IMR-90 (cell line): ENCODE measurements around the gene TPM4. TPM values are rescaled to one million over a fixed set of nuclear protein-coding genes. Genes with fewer than 3 reads are reported as not detected.

Experiments used
- ATAC-seq: fragments of 200-7000 bp; cut with Tn5 transposase; 2 replicates; pipeline ENCODE4 v1.9.1; 2020; ENCODE audit warnings: low read depth, mild to moderate bottlenecking, moderate library complexity
- BruUV-seq: library from RNA; stranded (reverse); fragments of 400-500 nt; replicated peaks from 2 replicates; lab custom pipeline; 2021; lab: Mats Ljungman, UMichigan
- CTCF ChIA-PET: fragments of 300-600 bp; formaldehyde crosslinking; extraction: SDS; loops from one replicate; lab custom pipeline; 2021; ENCODE audit warnings: antibody characterized with exemption; lab: Yijun Ruan, JAX
- POLR2A ChIA-PET: fragments of 300-600 bp; sonication (Branson Sonifier 250); formaldehyde crosslinking; loops from one replicate; lab custom pipeline; 2022; ENCODE audit warnings: antibody characterized with exemption; ENCODE audit not compliant: unreplicated experiment; lab: Charles Lee
- DNase-seq: peaks from one replicate; pipeline ENCODE4 v3.0.0; 2013
- H2AFZ ChIP-seq: replicated peaks from 2 replicates; pipeline ENCODE3; 2013; ENCODE audit warnings: low read length, mild to moderate bottlenecking; ENCODE audit not compliant: poor library complexity
- H2AK5ac ChIP-seq: 2 replicates; pipeline ENCODE4 v1.6.1; 2013; ENCODE audit warnings: low read depth, low read length, inconsistent platforms
- H2AK9ac ChIP-seq: replicated peaks from 2 replicates; pipeline ENCODE3; 2013; ENCODE audit warnings: mild to moderate bottlenecking, low read depth, low read length, moderate library complexity; ENCODE audit not compliant: poor library complexity
- H2BK120ac ChIP-seq: 2 replicates; pipeline ENCODE4 v1.6.1; 2013; ENCODE audit warnings: low read depth, low read length, inconsistent platforms
- H2BK15ac ChIP-seq: 3 replicates; pipeline ENCODE4 v1.6.1; 2013; ENCODE audit warnings: low read depth, low read length, inconsistent platforms
- H2BK20ac ChIP-seq: 2 replicates; pipeline ENCODE4 v1.6.1; 2013; ENCODE audit warnings: low read depth, mild to moderate bottlenecking, inconsistent platforms, low read length, moderate library complexity
- H2BK5ac ChIP-seq: 2 replicates; pipeline ENCODE4 v1.6.1; 2013; ENCODE audit warnings: mild to moderate bottlenecking, low read depth, low read length, inconsistent platforms; ENCODE audit not compliant: poor library complexity, severe bottlenecking
- H3K14ac ChIP-seq: replicated peaks from 2 replicates; pipeline ENCODE4 v1.6.1; 2013; ENCODE audit warnings: low read depth, low read length, inconsistent platforms
- H3K18ac ChIP-seq: 2 replicates; pipeline ENCODE4 v1.6.1; 2013; ENCODE audit warnings: low read depth, low read length, control low read depth
- H3K23ac ChIP-seq: 2 replicates; pipeline ENCODE4 v1.6.1; 2013; ENCODE audit warnings: low read depth, low read length, inconsistent platforms
- H3K27ac ChIP-seq: 2 replicates; pipeline ENCODE4 v1.5.1; 2013; ENCODE audit warnings: mild to moderate bottlenecking, control low read depth, low read length; ENCODE audit not compliant: insufficient read depth
- H3K27me3 ChIP-seq: 2 replicates; pipeline ENCODE4 v1.6.1; 2013; ENCODE audit warnings: low read length; ENCODE audit not compliant: control insufficient read depth, insufficient read depth
- H3K36me3 ChIP-seq: 2 replicates; pipeline ENCODE4 v1.6.1; 2013; ENCODE audit warnings: low read length, mixed read lengths; ENCODE audit not compliant: control insufficient read depth, insufficient read depth
- H3K4ac ChIP-seq: 2 replicates; pipeline ENCODE4 v1.6.1; 2013; ENCODE audit warnings: low read depth, low read length, inconsistent platforms
- H3K4me1 ChIP-seq: 2 replicates; pipeline ENCODE4 v1.6.1; 2013; ENCODE audit warnings: low read length, mixed read lengths; ENCODE audit not compliant: control insufficient read depth, insufficient read depth
- H3K4me2 ChIP-seq: 2 replicates; pipeline ENCODE4 v1.6.1; 2013; ENCODE audit warnings: low read depth, mild to moderate bottlenecking, control low read depth, low read length, moderate library complexity
- H3K4me3 ChIP-seq: 2 replicates; pipeline ENCODE4 v1.5.1; 2013; ENCODE audit warnings: low read depth, mild to moderate bottlenecking, control low read depth, low read length, moderate library complexity; ENCODE audit not compliant: insufficient read depth
- H3K56ac ChIP-seq: 2 replicates; pipeline ENCODE4 v1.6.1; 2013; ENCODE audit warnings: low read length, inconsistent platforms; ENCODE audit not compliant: insufficient read depth; ENCODE audit errors: extremely low read depth
- H3K79me1 ChIP-seq, 2 experiments: 2 replicates each; pipeline ENCODE4 v1.6.1; 2013; ENCODE audit warnings: low read length in 2 of 2, inconsistent platforms in 1 of 2, low read depth in 1 of 2
- H3K9ac ChIP-seq: 2 replicates; pipeline ENCODE4 v1.6.1; 2013; ENCODE audit warnings: low read depth, low read length, control low read depth
- H3K9me1 ChIP-seq: 2 replicates; pipeline ENCODE4 v1.6.1; 2013; ENCODE audit warnings: low read length, inconsistent platforms; ENCODE audit not compliant: insufficient read depth
- H3K9me3 ChIP-seq: 2 replicates; pipeline ENCODE4 v1.6.1; 2013; ENCODE audit warnings: low read length; ENCODE audit not compliant: control insufficient read depth, insufficient read depth
- H4K20me1 ChIP-seq: 2 replicates; pipeline ENCODE4 v1.6.1; 2013; ENCODE audit warnings: low read length, inconsistent platforms; ENCODE audit not compliant: insufficient read depth
- H4K5ac ChIP-seq: 2 replicates; pipeline ENCODE4 v1.6.1; 2013; ENCODE audit warnings: mild to moderate bottlenecking, low read depth, low read length, control low read depth
- H4K8ac ChIP-seq, 2 experiments: 2 replicates each; pipeline ENCODE4 v1.6.1; 2013; ENCODE audit warnings: low read depth in 2 of 2, low read length in 2 of 2, control low read depth in 1 of 2, inconsistent platforms in 1 of 2
- H4K91ac ChIP-seq: 2 replicates; pipeline ENCODE4 v1.6.1; 2013; ENCODE audit warnings: low read depth, low read length, inconsistent platforms; ENCODE audit not compliant: insufficient read depth
- BHLHE40 ChIP-seq: fragments of 150-350 bp; IDR thresholded peaks from 2 replicates; pipeline ENCODE4 v1.6.1; 2016; ENCODE audit warnings: mild to moderate bottlenecking, low read depth, low read length
- CEBPB ChIP-seq: IDR thresholded peaks from 2 replicates; pipeline ENCODE4 v1.6.1; 2012; ENCODE audit warnings: low read depth, low read length, improper control_type of control experiment
- CHD1 ChIP-seq: IDR thresholded peaks from 2 replicates; pipeline ENCODE4 v1.6.1; 2012; ENCODE audit warnings: low read depth, low read length, improper control_type of control experiment
- FOS ChIP-seq: fragments of 150-350 bp; IDR thresholded peaks from 2 replicates; pipeline ENCODE4 v1.6.1; 2016; ENCODE audit warnings: low read depth, low read length
- MAFK ChIP-seq: IDR thresholded peaks from 2 replicates; pipeline ENCODE4 v1.6.1; 2012; ENCODE audit warnings: low read depth, low read length, improper control_type of control experiment
- MAZ ChIP-seq: IDR thresholded peaks from 2 replicates; pipeline ENCODE4 v1.6.1; 2012; ENCODE audit warnings: low read depth, mild to moderate bottlenecking, low read length, improper control_type of control experiment, moderate library complexity, borderline replicate concordance
- MXI1 ChIP-seq: IDR thresholded peaks from 2 replicates; pipeline ENCODE4 v1.6.1; 2012; ENCODE audit warnings: low read depth, mild to moderate bottlenecking, low read length, moderate library complexity, borderline replicate concordance
- NFE2L2 ChIP-seq: fragments of 150-350 bp; IDR thresholded peaks from 2 replicates; pipeline ENCODE4 v1.6.1; 2016; ENCODE audit warnings: low read depth, mild to moderate bottlenecking, low read length
- POLR2A ChIP-seq: IDR thresholded peaks from 2 replicates; pipeline ENCODE4 v1.6.1; 2012; ENCODE audit warnings: mild to moderate bottlenecking, low read depth, low read length
- RAD21 ChIP-seq: IDR thresholded peaks from 2 replicates; pipeline ENCODE4 v1.6.1; 2012; ENCODE audit warnings: low read length, improper control_type of control experiment
- RCOR1 ChIP-seq: IDR thresholded peaks from 2 replicates; pipeline ENCODE4 v1.6.1; 2012; ENCODE audit warnings: mild to moderate bottlenecking, low read length, improper control_type of control experiment; ENCODE audit not compliant: insufficient replicate concordance
- RFX5 ChIP-seq: IDR thresholded peaks from 2 replicates; pipeline ENCODE4 v1.8.0; 2012; ENCODE audit warnings: low read depth, mild to moderate bottlenecking, low read length, moderate library complexity
- WGBS, 2 experiments: methylation state at CpG; one replicate each; pipeline versions ENCODE4 v1.1.5 to v1.1.7; 2013; ENCODE audit warnings: missing lambda C conversion rate in 2 of 2; ENCODE audit not compliant: insufficient read length in 1 of 2; ENCODE audit errors: extremely low coverage in 2 of 2; 5-methylcytosine and 5-hydroxymethylcytosine counted together
- dilution Hi-C: fragments of 300-500 bp; cut with HindIII; formaldehyde crosslinking; loops from one replicate; pipeline ENCODE4 v1.14.3; 2018; ENCODE audit warnings: low sequenced_read_pairs; ENCODE audit not compliant: unreplicated experiment
- in situ Hi-C: fragments of 300-500 bp; cut with MboI; formaldehyde crosslinking; loops from 3 replicates; pipeline ENCODE4 v1.14.3; 2019; ENCODE audit warnings: low sequenced_read_pairs, inconsistent platforms, mixed read lengths
- intact Hi-C: fragments of 100-400 bp; cut with micrococcal nuclease; formaldehyde crosslinking; loops from 2 replicates; pipeline ENCODE4 v1.10.0; 2022
- polyA plus RNA-seq, 3 experiments: library from polyadenylated mRNA; depleted of rRNA; stranded (reverse); fragments of >200 nt; gene quantifications; 2 replicates each; pipeline ENCODE4 v1.2.3, GENCODE V29; 2012; ENCODE audit warnings: low replicate concordance in 1 of 3
- total RNA-seq: library from RNA; depleted of rRNA; stranded (reverse); fragments of >200 nt; gene quantifications from 2 replicates; pipeline ENCODE4 v1.2.3, GENCODE V29; 2012
- TF ChIP-seq, protein P1 (sequence below): fragments of 150-350 bp; IDR thresholded peaks from 2 replicates; pipeline ENCODE4 v1.6.1; 2017; ENCODE audit warnings: mild to moderate bottlenecking, antibody characterized with exemption, low read length, low read depth
- TF ChIP-seq, protein P2 (sequence below): conservative IDR thresholded peaks from 2 replicates; pipeline ENCODE4 v1.5.1; 2012; ENCODE audit warnings: mild to moderate bottlenecking, low read depth, low read length, improper control_type of control experiment

The TPM4 gene
- total and polyA plus RNA-seq, 2 of the 4 experiments (the other 2 are of a cell fraction), result 1,075 to 1,160 TPM

DNA sequence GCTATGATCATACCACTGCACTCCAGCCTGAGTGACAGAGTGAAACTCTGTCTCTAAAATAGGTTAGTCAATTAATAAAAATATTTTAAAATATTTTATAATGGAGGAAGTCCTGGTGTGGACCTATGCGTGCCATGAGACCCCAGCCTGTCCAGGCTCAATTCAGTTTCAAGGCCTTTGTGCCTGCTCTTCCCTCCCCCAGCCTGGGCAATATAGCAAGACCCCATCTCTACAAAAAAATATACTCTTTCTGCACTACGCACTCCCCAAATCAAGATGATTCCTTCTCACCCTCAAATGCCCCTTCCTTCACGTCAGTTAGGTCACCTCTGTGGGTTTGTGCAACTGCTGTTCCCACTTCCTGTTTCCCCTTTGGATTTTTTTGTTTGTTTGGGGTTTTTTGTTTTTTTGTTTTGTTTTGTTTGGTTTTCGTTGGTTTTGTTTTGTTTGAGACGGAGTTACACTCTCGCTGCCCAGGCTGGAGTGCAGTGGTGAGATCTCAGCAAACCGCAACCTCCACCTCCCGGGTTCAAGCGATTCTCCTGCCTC is 65.8 kb downstream of the TPM4 start:
- no peak overlapping the region for H3K56ac ChIP-seq
- H2BK5ac ChIP-seq, result no peak overlapping the region
- no peak overlapping the region for H4K91ac ChIP-seq
- no peak overlapping the region for H3K14ac ChIP-seq
- in situ Hi-C loops, result no loop called here
- no peak overlapping the region for H3K18ac ChIP-seq
- ChIA-PET POLR2A (no interaction called here), CTCF (no interaction called here)
- no peak overlapping the region for H2BK15ac ChIP-seq
- no peak overlapping the region for H4K8ac ChIP-seq
- H3K9ac ChIP-seq, result no peak overlapping the region
- H2AFZ ChIP-seq, result no peak overlapping the region
- dilution Hi-C loops, result no loop called here
- no TSS peak for BruUV-seq
- no peak overlapping the region for H3K27ac ChIP-seq
- H3K9me3 ChIP-seq, result no peaks in the 10 kb centered on the region
- H2AK9ac ChIP-seq, result no peak overlapping the region
- H4K5ac ChIP-seq, result no peak overlapping the region
- peaks cover 4% of the 10 kb centered on the region; the same call in 1 of the 2 replicates for H3K9me1 ChIP-seq
- H2BK20ac ChIP-seq, result no peak overlapping the region
- no peak overlapping the region for H3K4ac ChIP-seq
- no peak for DNase-seq
- H3K4me2 ChIP-seq, result no peak overlapping the region
- no peak for ATAC-seq
- no peak overlapping the region for H2AK5ac ChIP-seq
- no peaks in the 10 kb centered on the region for H3K4me1 ChIP-seq
- no peaks in the 10 kb centered on the region for H3K79me1 ChIP-seq
- H4K20me1 ChIP-seq, result no peaks in the 10 kb centered on the region
- WGBS, 2 experiments, result 90% methylated on average over 2 of the region's 9 CpGs; no CpG with 5 or more reads in 1 of the 2 experiments
- H3K27me3 ChIP-seq, result no peaks in the 10 kb centered on the region; the same call in 1 of the 2 replicates
- no peak overlapping the region for H3K23ac ChIP-seq
- H3K4me3 ChIP-seq, result no peak overlapping the region
- TF ChIP-seq CEBPB, result no peak
- TF ChIP-seq CHD1, result no peak
- TF ChIP-seq, protein P1, sequence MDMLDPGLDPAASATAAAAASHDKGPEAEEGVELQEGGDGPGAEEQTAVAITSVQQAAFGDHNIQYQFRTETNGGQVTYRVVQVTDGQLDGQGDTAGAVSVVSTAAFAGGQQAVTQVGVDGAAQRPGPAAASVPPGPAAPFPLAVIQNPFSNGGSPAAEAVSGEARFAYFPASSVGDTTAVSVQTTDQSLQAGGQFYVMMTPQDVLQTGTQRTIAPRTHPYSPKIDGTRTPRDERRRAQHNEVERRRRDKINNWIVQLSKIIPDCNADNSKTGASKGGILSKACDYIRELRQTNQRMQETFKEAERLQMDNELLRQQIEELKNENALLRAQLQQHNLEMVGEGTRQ, result no peak
- no peak for TF ChIP-seq POLR2A
- TF ChIP-seq RAD21, result no peak
- no peak for TF ChIP-seq MAZ
- TF ChIP-seq RCOR1, result no peak
- no peak for TF ChIP-seq NFE2L2
- no peak for TF ChIP-seq MAFK
- TF ChIP-seq, protein P2, sequence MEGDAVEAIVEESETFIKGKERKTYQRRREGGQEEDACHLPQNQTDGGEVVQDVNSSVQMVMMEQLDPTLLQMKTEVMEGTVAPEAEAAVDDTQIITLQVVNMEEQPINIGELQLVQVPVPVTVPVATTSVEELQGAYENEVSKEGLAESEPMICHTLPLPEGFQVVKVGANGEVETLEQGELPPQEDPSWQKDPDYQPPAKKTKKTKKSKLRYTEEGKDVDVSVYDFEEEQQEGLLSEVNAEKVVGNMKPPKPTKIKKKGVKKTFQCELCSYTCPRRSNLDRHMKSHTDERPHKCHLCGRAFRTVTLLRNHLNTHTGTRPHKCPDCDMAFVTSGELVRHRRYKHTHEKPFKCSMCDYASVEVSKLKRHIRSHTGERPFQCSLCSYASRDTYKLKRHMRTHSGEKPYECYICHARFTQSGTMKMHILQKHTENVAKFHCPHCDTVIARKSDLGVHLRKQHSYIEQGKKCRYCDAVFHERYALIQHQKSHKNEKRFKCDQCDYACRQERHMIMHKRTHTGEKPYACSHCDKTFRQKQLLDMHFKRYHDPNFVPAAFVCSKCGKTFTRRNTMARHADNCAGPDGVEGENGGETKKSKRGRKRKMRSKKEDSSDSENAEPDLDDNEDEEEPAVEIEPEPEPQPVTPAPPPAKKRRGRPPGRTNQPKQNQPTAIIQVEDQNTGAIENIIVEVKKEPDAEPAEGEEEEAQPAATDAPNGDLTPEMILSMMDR, result no peak
- no peak for TF ChIP-seq MXI1
- TF ChIP-seq RFX5, result no peak
- no peak for TF ChIP-seq BHLHE40
- no peak for TF ChIP-seq FOS
- H2BK120ac ChIP-seq, result no peak overlapping the region
- no peaks in the 10 kb centered on the region for H3K36me3 ChIP-seq
- intact Hi-C loops, result no loop called here
